ENCODE measurements around the gene ZNF503. TPM values are rescaled to one million over a fixed set of nuclear protein-coding genes. Genes with fewer than 3 reads are reported as not detected.

ZNF503 gene
- total and polyA plus RNA-seq, 4 donors, result 7.0 to 32.1 (median 18.9) TPM

GRCh38 chr10:75410132-75411005 is 8.8 kb upstream of the ZNF503 start:
- Histone ChIP-seq H3K4me3 (ENCODE audit: low read length in 2 of 2) (no peak overlapping the region), H3K4me1 (ENCODE audit: control insufficient read depth in 1 of 2, insufficient read depth in 2 of 2, low read length in 2 of 2) (no peaks in the 10 kb centered on the region), H3K27ac (ENCODE audit: low read depth in 1 of 2, low read length in 2 of 2) (peak overlapping the region in 1 of 2 donors; percentile 21), H3K36me3 (ENCODE audit: control insufficient read depth in 1 of 2, insufficient read depth in 2 of 2, low read length in 1 of 2) (no peaks in the 10 kb centered on the region), H3K27me3 (ENCODE audit: control insufficient read depth in 1 of 2, insufficient read depth in 2 of 2, low read length in 1 of 2) (no peaks in the 10 kb centered on the region), H3K9me3 (ENCODE audit: control insufficient read depth, low read length) (no peaks in the 10 kb centered on the region)
- intact Hi-C loops (cut with DNase I), result no loop called here
- 59 to 62% methylated on average over 10 of the region's 10 CpGs for WGBS, 2 donors
- ATAC-seq (ENCODE audit: low FRiP score) (no peak), DNase-seq (no peak)

DNA sequence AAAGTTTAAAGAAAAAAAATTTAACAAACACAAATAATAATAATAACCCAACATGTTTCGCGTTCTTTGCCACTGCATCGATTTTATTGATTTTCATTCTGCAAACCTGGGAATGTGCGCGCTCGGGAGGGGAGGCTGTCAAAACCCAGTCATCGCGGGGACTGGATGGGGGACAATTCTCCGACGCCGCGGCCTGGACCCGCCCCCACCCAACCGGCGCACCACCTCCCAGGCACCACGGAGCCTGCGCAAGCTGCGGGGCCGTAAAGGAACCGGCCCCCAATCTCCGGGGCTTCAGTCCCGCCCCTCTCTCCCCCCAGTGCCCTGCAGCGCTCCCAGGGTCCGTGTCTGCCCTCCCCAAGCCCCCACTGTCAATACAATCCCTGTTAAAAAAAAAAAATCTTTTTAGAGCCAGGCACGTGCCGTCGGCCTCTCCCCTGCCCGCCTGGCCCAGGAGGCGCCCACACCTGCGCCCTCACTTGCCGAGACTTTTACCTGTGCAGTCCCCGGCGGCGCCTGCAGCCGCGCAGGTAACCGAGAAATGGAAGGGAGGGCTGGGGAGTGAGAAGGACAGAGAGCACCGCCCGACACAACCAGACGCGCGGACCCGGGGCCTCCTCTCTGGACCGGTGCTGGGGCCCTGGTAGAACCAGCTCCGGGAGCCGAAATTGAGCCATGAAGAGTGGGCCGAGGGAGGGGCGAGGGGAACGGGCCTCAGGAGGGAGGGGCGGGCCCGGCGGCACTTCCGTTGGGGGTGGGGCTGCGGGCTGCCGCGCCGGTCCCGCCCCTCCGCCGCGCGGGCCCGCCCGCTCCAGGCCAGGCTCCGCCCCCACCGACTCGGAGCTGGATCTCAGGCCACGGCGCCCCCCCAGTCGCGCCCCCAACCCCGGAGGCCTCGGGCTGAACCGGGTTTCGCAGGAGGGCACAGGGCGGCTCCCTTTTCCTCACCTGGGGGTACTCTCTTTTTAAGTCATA is 7.6 kb upstream of the ZNF503 start:
- peak; percentile 89 to 91 for DNase-seq
- intact Hi-C loops (cut with DNase I), result loop anchor here (5.0 to 10.0 kb wide), 3 partner anchors 203 to 1576 kb away; no protein-coding TSS in a partner anchor
- no peaks in the 10 kb centered on the region for H3K4me1 ChIP-seq (ENCODE audit: control insufficient read depth in 1 of 2, insufficient read depth in 2 of 2, low read length in 2 of 2)

DNA sequence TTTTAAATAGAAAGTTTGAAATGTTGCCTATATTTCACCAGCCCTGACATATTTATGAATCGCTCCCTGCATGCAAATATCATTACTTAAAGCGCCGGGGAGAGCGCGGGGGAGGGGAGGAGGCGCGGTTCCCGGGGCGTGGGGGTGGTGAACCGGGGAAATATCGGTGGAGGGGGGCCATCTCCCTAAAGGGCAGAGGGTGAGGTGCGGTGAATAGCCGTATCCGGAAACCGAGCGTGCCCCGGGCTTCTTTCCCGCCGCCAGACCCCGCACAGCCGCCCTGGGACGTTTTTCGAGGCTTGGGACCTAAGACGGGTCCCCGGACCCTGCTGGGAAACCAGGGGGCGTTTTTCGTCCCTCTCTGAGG is 6.9 kb upstream of the ZNF503 start:
- intact Hi-C loops (cut with DNase I), result loop anchor here (5.0 to 10.0 kb wide), 3 partner anchors 204 to 1576 kb away; no protein-coding TSS in a partner anchor
- no peaks in the 10 kb centered on the region for H3K36me3 ChIP-seq (ENCODE audit: control insufficient read depth in 1 of 2, insufficient read depth in 2 of 2, low read length in 1 of 2)
- no peaks in the 10 kb centered on the region for H3K4me1 ChIP-seq (ENCODE audit: control insufficient read depth in 1 of 2, insufficient read depth in 2 of 2, low read length in 2 of 2)
- no peaks in the 10 kb centered on the region for H3K27me3 ChIP-seq (ENCODE audit: control insufficient read depth in 1 of 2, insufficient read depth in 2 of 2, low read length in 1 of 2)
- DNase-seq (no peak), ATAC-seq (ENCODE audit: low FRiP score) (no peak)
- peak overlapping the region; percentile 55 to 59 for H3K27ac ChIP-seq (ENCODE audit: low read depth in 1 of 2, low read length in 2 of 2)
- H3K9me3 ChIP-seq (ENCODE audit: control insufficient read depth, low read length), result no peaks in the 10 kb centered on the region
- H3K4me3 ChIP-seq (ENCODE audit: low read length in 2 of 2), result peak overlapping the region; percentile 70 to 95
- WGBS, 2 donors, result 0 to 1% methylated on average over 27 of the region's 27 CpGs

More for the DNA sequence above, 7.6 kb upstream of the ZNF503 start:
- 1% methylated on average over 61 to 76 of the region's 76 CpGs for WGBS, 2 donors
- peak overlapping the region; percentile 59 to 82 for H3K27ac ChIP-seq (ENCODE audit: low read depth in 1 of 2, low read length in 2 of 2)
- H3K9me3 ChIP-seq (ENCODE audit: control insufficient read depth, low read length), result no peaks in the 10 kb centered on the region
- no peaks in the 10 kb centered on the region for H3K27me3 ChIP-seq (ENCODE audit: control insufficient read depth in 1 of 2, insufficient read depth in 2 of 2, low read length in 1 of 2)
- peak; percentile 88 for ATAC-seq (ENCODE audit: low FRiP score)
- no peaks in the 10 kb centered on the region for H3K36me3 ChIP-seq (ENCODE audit: control insufficient read depth in 1 of 2, insufficient read depth in 2 of 2, low read length in 1 of 2)
- peak overlapping the region; percentile 70 to 95 for H3K4me3 ChIP-seq (ENCODE audit: low read length in 2 of 2)

- H3K4me3 ChIP-seq (ENCODE audit: low read length in 2 of 2), result peak overlapping the region; percentile 70 to 95
- intact Hi-C loops (cut with DNase I), result loop anchor here (5.0 to 10.0 kb wide), 3 partner anchors 204 to 1577 kb away; no protein-coding TSS in a partner anchor
- no peaks in the 10 kb centered on the region for H3K9me3 ChIP-seq (ENCODE audit: control insufficient read depth, low read length)
- no peaks in the 10 kb centered on the region for H3K4me1 ChIP-seq (ENCODE audit: control insufficient read depth in 1 of 2, insufficient read depth in 2 of 2, low read length in 2 of 2)
- no peaks in the 10 kb centered on the region for H3K27me3 ChIP-seq (ENCODE audit: control insufficient read depth in 1 of 2, insufficient read depth in 2 of 2, low read length in 1 of 2)
- DNase-seq (peak; percentile 72 to 89), ATAC-seq (ENCODE audit: low FRiP score) (peak; percentile 45)
- H3K36me3 ChIP-seq (ENCODE audit: control insufficient read depth in 1 of 2, insufficient read depth in 2 of 2, low read length in 1 of 2), result no peaks in the 10 kb centered on the region
- H3K27ac ChIP-seq (ENCODE audit: low read depth in 1 of 2, low read length in 2 of 2), result peak overlapping the region in 1 of 2 donors; percentile 64
- 8 to 9% methylated on average over 68 of the region's 68 CpGs for WGBS, 2 donors
These were observed 6.3 kb upstream of the ZNF503 start for GRCh38 chr10:75407713-75408508.

- no peak overlapping the region for H3K27ac ChIP-seq (ENCODE audit: low read depth in 1 of 2, low read length in 2 of 2)
- H3K4me1 ChIP-seq (ENCODE audit: control insufficient read depth in 1 of 2, insufficient read depth in 2 of 2, low read length in 2 of 2), result no peaks in the 10 kb centered on the region
- no peak overlapping the region for H3K4me3 ChIP-seq (ENCODE audit: low read length in 2 of 2)
- DNase-seq, result no peak
- no peaks in the 10 kb centered on the region for H3K36me3 ChIP-seq (ENCODE audit: control insufficient read depth in 1 of 2, insufficient read depth in 2 of 2, low read length in 1 of 2)
- ATAC-seq (ENCODE audit: low FRiP score), result no peak
- 84% methylated on average over 37 of the region's 37 CpGs for WGBS, 2 donors
- H3K9me3 ChIP-seq (ENCODE audit: control insufficient read depth, low read length), result no peaks in the 10 kb centered on the region
- intact Hi-C loops (cut with DNase I), result loop anchor here (5.0 to 10.0 kb wide), 3 partner anchors 205 to 1578 kb away; no protein-coding TSS in a partner anchor
- H3K27me3 ChIP-seq (ENCODE audit: control insufficient read depth in 1 of 2, insufficient read depth in 2 of 2, low read length in 1 of 2), result no peaks in the 10 kb centered on the region
These were observed 5.7 kb upstream of the ZNF503 start for GRCh38 chr10:75407224-75407712.

- WGBS, 2 donors, result 97% methylated on average over 29 of the region's 29 CpGs
- Histone ChIP-seq H3K9me3 (ENCODE audit: control insufficient read depth, low read length) (no peaks in the 10 kb centered on the region), H3K4me3 (ENCODE audit: low read length in 2 of 2) (no peak overlapping the region), H3K4me1 (ENCODE audit: control insufficient read depth in 1 of 2, insufficient read depth in 2 of 2, low read length in 2 of 2) (no peaks in the 10 kb centered on the region), H3K36me3 (ENCODE audit: control insufficient read depth in 1 of 2, insufficient read depth in 2 of 2, low read length in 1 of 2) (no peaks in the 10 kb centered on the region), H3K27me3 (ENCODE audit: control insufficient read depth in 1 of 2, insufficient read depth in 2 of 2, low read length in 1 of 2) (no peaks in the 10 kb centered on the region), H3K27ac (ENCODE audit: low read depth in 1 of 2, low read length in 2 of 2) (no peak overlapping the region)
- ATAC-seq (ENCODE audit: low FRiP score) (no peak), DNase-seq (no peak)
- intact Hi-C loops (cut with DNase I), result loop anchor here (5.0 to 10.0 kb wide), 3 partner anchors 206 to 1578 kb away; no protein-coding TSS in a partner anchor
These were observed 5.1 kb upstream of the ZNF503 start for GRCh38 chr10:75406462-75407223.

GRCh38 chr10:75405598-75406461 is 4.3 kb upstream of the ZNF503 start:
- H3K9me3 ChIP-seq (ENCODE audit: control insufficient read depth, low read length), result no peaks in the 10 kb centered on the region
- no peak overlapping the region for H3K27ac ChIP-seq (ENCODE audit: low read depth in 1 of 2, low read length in 2 of 2)
- ATAC-seq (ENCODE audit: low FRiP score) (no peak), DNase-seq (no peak)
- no peaks in the 10 kb centered on the region for H3K4me1 ChIP-seq (ENCODE audit: control insufficient read depth in 1 of 2, insufficient read depth in 2 of 2, low read length in 2 of 2)
- H3K36me3 ChIP-seq (ENCODE audit: control insufficient read depth in 1 of 2, insufficient read depth in 2 of 2, low read length in 1 of 2), result no peaks in the 10 kb centered on the region
- H3K27me3 ChIP-seq (ENCODE audit: control insufficient read depth in 1 of 2, insufficient read depth in 2 of 2, low read length in 1 of 2), result no peaks in the 10 kb centered on the region
- WGBS, 2 donors, result 88 to 89% methylated on average over 34 to 39 of the region's 39 CpGs
- no peak overlapping the region for H3K4me3 ChIP-seq (ENCODE audit: low read length in 2 of 2)
- intact Hi-C loops (cut with DNase I), result loop anchor here (5.0 to 10.0 kb wide), 3 partner anchors 206 to 1579 kb away; no protein-coding TSS in a partner anchor
